Measurements from ENCODE around the gene POPDC2.

The POPDC2 gene

GRCh38 chr3:119613872-119614271 is 46.5 kb downstream of the POPDC2 start:
- Histone ChIP-seq H3K4me3 (IDR thresholded peaks at IDR 0.05; ENCODE audit: insufficient read depth, low read depth, low read length) (no peak overlapping the region), H3K79me2 (ENCODE audit: insufficient read depth, low read depth) (no peaks in the 10 kb centered on the region), H2AFZ (ENCODE audit: low read depth) (no peak overlapping the region), H3K27ac (no peak overlapping the region), H4K20me1 (ENCODE audit: insufficient read depth) (no peaks in the 10 kb centered on the region), H3K9ac (no peak overlapping the region), H3K4me2 (no peak overlapping the region), H3K36me3 (ENCODE audit: insufficient read depth) (no peaks in the 10 kb centered on the region), H3K27me3 (ENCODE audit: insufficient read depth, low read depth) (no peaks in the 10 kb centered on the region), H3K4me1 (ENCODE audit: low read depth, poor library complexity, severe bottlenecking) (no peaks in the 10 kb centered on the region)
- TF ChIP-seq, protein P1, sequence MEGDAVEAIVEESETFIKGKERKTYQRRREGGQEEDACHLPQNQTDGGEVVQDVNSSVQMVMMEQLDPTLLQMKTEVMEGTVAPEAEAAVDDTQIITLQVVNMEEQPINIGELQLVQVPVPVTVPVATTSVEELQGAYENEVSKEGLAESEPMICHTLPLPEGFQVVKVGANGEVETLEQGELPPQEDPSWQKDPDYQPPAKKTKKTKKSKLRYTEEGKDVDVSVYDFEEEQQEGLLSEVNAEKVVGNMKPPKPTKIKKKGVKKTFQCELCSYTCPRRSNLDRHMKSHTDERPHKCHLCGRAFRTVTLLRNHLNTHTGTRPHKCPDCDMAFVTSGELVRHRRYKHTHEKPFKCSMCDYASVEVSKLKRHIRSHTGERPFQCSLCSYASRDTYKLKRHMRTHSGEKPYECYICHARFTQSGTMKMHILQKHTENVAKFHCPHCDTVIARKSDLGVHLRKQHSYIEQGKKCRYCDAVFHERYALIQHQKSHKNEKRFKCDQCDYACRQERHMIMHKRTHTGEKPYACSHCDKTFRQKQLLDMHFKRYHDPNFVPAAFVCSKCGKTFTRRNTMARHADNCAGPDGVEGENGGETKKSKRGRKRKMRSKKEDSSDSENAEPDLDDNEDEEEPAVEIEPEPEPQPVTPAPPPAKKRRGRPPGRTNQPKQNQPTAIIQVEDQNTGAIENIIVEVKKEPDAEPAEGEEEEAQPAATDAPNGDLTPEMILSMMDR (conservative IDR thresholded peaks at IDR 0.05; ENCODE audit: low read depth, low read length), result no peak

- Histone ChIP-seq H3K4me3 (IDR thresholded peaks at IDR 0.05; ENCODE audit: insufficient read depth, low read depth, low read length) (no peak overlapping the region), H3K4me1 (ENCODE audit: low read depth, poor library complexity, severe bottlenecking) (no peaks in the 10 kb centered on the region), H3K27ac (no peak overlapping the region), H3K79me2 (ENCODE audit: insufficient read depth, low read depth) (no peaks in the 10 kb centered on the region), H3K36me3 (ENCODE audit: insufficient read depth) (no peaks in the 10 kb centered on the region), H3K4me2 (no peak overlapping the region), H2AFZ (ENCODE audit: low read depth) (no peak overlapping the region), H3K9ac (no peak overlapping the region), H3K27me3 (ENCODE audit: insufficient read depth, low read depth) (no peaks in the 10 kb centered on the region), H4K20me1 (ENCODE audit: insufficient read depth) (no peaks in the 10 kb centered on the region)
- TF ChIP-seq, protein P1 (conservative IDR thresholded peaks at IDR 0.05; ENCODE audit: low read depth, low read length), result no peak
Measured at GRCh38 chr3:119613201-119613600, 47.2 kb downstream of the POPDC2 start.

- H3K36me3 ChIP-seq (ENCODE audit: insufficient read depth), result no peaks in the 10 kb centered on the region
- no peak overlapping the region for H3K9ac ChIP-seq
- no peak overlapping the region for H3K4me2 ChIP-seq
- no peaks in the 10 kb centered on the region for H3K27me3 ChIP-seq (ENCODE audit: insufficient read depth, low read depth)
- TF ChIP-seq, protein P1 (conservative IDR thresholded peaks at IDR 0.05; ENCODE audit: low read depth, low read length), result no peak
- H4K20me1 ChIP-seq (ENCODE audit: insufficient read depth), result no peaks in the 10 kb centered on the region
- H3K27ac ChIP-seq, result no peak overlapping the region
- H2AFZ ChIP-seq (ENCODE audit: low read depth), result no peak overlapping the region
- H3K4me1 ChIP-seq (ENCODE audit: low read depth, poor library complexity, severe bottlenecking), result no peaks in the 10 kb centered on the region
- H3K4me3 ChIP-seq (IDR thresholded peaks at IDR 0.05; ENCODE audit: insufficient read depth, low read depth, low read length), result no peak overlapping the region
- no peaks in the 10 kb centered on the region for H3K79me2 ChIP-seq (ENCODE audit: insufficient read depth, low read depth)
Measured at GRCh38 chr3:119611664-119612063, 48.7 kb downstream of the POPDC2 start.

DNA sequence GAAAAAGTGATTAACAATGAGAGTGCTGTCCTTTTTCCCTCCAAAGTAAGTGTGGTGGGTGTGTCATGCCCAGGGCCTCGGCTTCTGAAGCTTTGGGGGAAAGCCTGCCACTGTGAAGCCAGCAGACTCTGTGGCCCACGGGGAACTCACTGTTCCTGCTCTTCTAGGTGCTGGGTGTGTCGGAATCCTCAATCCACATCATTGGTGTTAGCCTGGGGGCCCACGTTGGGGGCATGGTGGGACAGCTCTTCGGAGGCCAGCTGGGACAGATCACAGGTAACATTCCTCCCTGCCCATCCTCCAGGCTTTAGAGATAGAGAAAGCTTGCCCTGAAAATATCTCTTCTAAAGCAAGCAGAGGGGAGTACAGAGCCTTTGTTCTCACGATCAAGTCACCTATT is 51.1 kb downstream of the POPDC2 start:
- H2AFZ ChIP-seq (ENCODE audit: low read depth), result no peak overlapping the region
- H3K79me2 ChIP-seq (ENCODE audit: insufficient read depth, low read depth), result no peaks in the 10 kb centered on the region
- TF ChIP-seq, protein P1 (conservative IDR thresholded peaks at IDR 0.05; ENCODE audit: low read depth, low read length), result no peak
- H3K4me2 ChIP-seq, result no peak overlapping the region
- H3K4me1 ChIP-seq (ENCODE audit: low read depth, poor library complexity, severe bottlenecking), result no peaks in the 10 kb centered on the region
- H3K27ac ChIP-seq, result no peak overlapping the region
- no peaks in the 10 kb centered on the region for H3K27me3 ChIP-seq (ENCODE audit: insufficient read depth, low read depth)
- H3K4me3 ChIP-seq (IDR thresholded peaks at IDR 0.05; ENCODE audit: insufficient read depth, low read depth, low read length), result no peak overlapping the region
- H3K36me3 ChIP-seq (ENCODE audit: insufficient read depth), result no peaks in the 10 kb centered on the region
- no peaks in the 10 kb centered on the region for H4K20me1 ChIP-seq (ENCODE audit: insufficient read depth)
- H3K9ac ChIP-seq, result no peak overlapping the region
